Measurements from ENCODE around the gene TOM1L2.
A peak's percentile ranks its signal among the peaks of the same experiment; 100 is the strongest.
"Not testable (repeated sequence)": the region's sequence is repeated elsewhere in the genome, so short reads cannot be mapped to it uniquely, and the experiment has no call there.

The TOM1L2 gene

GRCh38 chr17:17921192-17922069 is 50.8 kb downstream of the TOM1L2 start:
- no peak for DNase-seq

- DNase-seq: peak in 4 of 5 experiments; percentile 29 to 71 (median 38)
Observed at GRCh38 chr17:17919169-17920107, 52.8 kb downstream of the TOM1L2 start.

- no peak for DNase-seq
Observed at GRCh38 chr17:17917394-17917793, 54.8 kb downstream of the TOM1L2 start.

GRCh38 chr17:17915183-17915582 is 57.0 kb downstream of the TOM1L2 start:
- no peak for DNase-seq

- peak in 2 of 5 experiments; percentile 5 to 32 for DNase-seq
Observed at GRCh38 chr17:17913695-17914332, 58.4 kb downstream of the TOM1L2 start.

- DNase-seq: not testable (repeated sequence)
Observed at GRCh38 chr17:17912336-17912735, 59.9 kb downstream of the TOM1L2 start.

GRCh38 chr17:17911001-17911613 is 61.1 kb downstream of the TOM1L2 start:
- DNase-seq: no peak

- DNase-seq: no peak
Observed at GRCh38 chr17:17910060-17910459, 62.1 kb downstream of the TOM1L2 start.

- DNase-seq: no peak
Observed at GRCh38 chr17:17909078-17909477, 63.1 kb downstream of the TOM1L2 start.

GRCh38 chr17:17907469-17907868 is 64.7 kb downstream of the TOM1L2 start:
- DNase-seq: no peak

GRCh38 chr17:17906418-17907215 is 65.6 kb downstream of the TOM1L2 start:
- DNase-seq: no peak

GRCh38 chr17:17905036-17905320 is 67.2 kb downstream of the TOM1L2 start:
- no peak for DNase-seq

- DNase-seq: no peak
Observed at GRCh38 chr17:17904166-17905035, 67.8 kb downstream of the TOM1L2 start.

- DNase-seq: no peak
Observed at GRCh38 chr17:17902877-17903276, 69.3 kb downstream of the TOM1L2 start.

- no peak for DNase-seq
Observed at GRCh38 chr17:17902376-17902775, 69.8 kb downstream of the TOM1L2 start.

GRCh38 chr17:17900615-17901520 is 71.3 kb downstream of the TOM1L2 start:
- no peak for DNase-seq

- DNase-seq: no peak
Observed at GRCh38 chr17:17899486-17899885, 72.7 kb downstream of the TOM1L2 start.

GRCh38 chr17:17898673-17899072 is 73.5 kb downstream of the TOM1L2 start:
- DNase-seq: no peak

GRCh38 chr17:17897442-17897841 is 74.8 kb downstream of the TOM1L2 start:
- no peak for DNase-seq

GRCh38 chr17:17896746-17897145 is 75.5 kb downstream of the TOM1L2 start:
- no peak for DNase-seq
